ENCODE results near the gene ZWILCH. TPM values are rescaled to one million over a fixed set of nuclear protein-coding genes. Genes with fewer than 3 reads are reported as not detected.

Gene ZWILCH
- total and polyA plus RNA-seq, 9 of the 15 experiments (the other 6 are each of a cell fraction or from before 2014, with no cell fraction given): 32.8 to 94.2 (median 52.1) TPM

- TF ChIP-seq DLX4 (CRISPR knock-in tag; IDR thresholded peaks at IDR 0.05) (no peak), TEAD1 (CRISPR knock-in tag; IDR thresholded peaks at IDR 0.05) (no peak), ZNF124 (CRISPR knock-in tag; IDR thresholded peaks at IDR 0.05) (no peak), KDM4B (IDR thresholded peaks at IDR 0.05; ENCODE audit: borderline replicate concordance in 2 of 2, low read depth in 1 of 2) (peak in 1 of 2 experiments; percentile 75; a peak in 1 of 4 replicates), ZBTB49 (CRISPR knock-in tag; IDR thresholded peaks at IDR 0.05; ENCODE audit: borderline replicate concordance) (no peak), NKRF (IDR thresholded peaks at IDR 0.05; ENCODE audit: borderline replicate concordance) (peak; percentile 100), RBM39 (optimal IDR thresholded peaks at IDR 0.05; ENCODE audit: low read depth, low read length) (peak; percentile 59), RBM25 (IDR thresholded peaks at IDR 0.05; ENCODE audit: low read depth, low read length, severe bottlenecking) (peak; percentile 82), FOXP4 (CRISPR knock-in tag; IDR thresholded peaks at IDR 0.05; ENCODE audit: borderline replicate concordance) (no peak), TAF9B (IDR thresholded peaks at IDR 0.05; ENCODE audit: partially characterized antibody) (peak; percentile 99), GTF2A2 (tag; IDR thresholded peaks at IDR 0.05) (peak; percentile 96), POLR2B (IDR thresholded peaks at IDR 0.05; ENCODE audit: low read depth, partially characterized antibody) (peak; percentile 99), FOXM1 (IDR thresholded peaks at IDR 0.05; ENCODE audit: low read depth) (peak; percentile 75; the same call in 1 of the 2 replicates), FOXM1 (CRISPR knock-in tag; IDR thresholded peaks at IDR 0.05; ENCODE audit: low read depth) (no peak), TOE1 (IDR thresholded peaks at IDR 0.05; ENCODE audit: borderline replicate concordance) (peak; percentile 32), TOE1 (CRISPR knock-in tag; IDR thresholded peaks at IDR 0.05; ENCODE audit: borderline replicate concordance, low read depth) (no peak), RBBP5 (IDR thresholded peaks at IDR 0.05; ENCODE audit: borderline replicate concordance, insufficient read depth, low read length, poor library complexity, severe bottlenecking) (peak; percentile 71), MAZ (CRISPR knock-in tag; conservative IDR thresholded peaks at IDR 0.05 in 1 of 2, IDR thresholded peaks at IDR 0.05 in 1 of 2) (peak in 1 of 2 experiments; percentile 44; a peak in 1 of 4 replicates)
Measured at GRCh38 chr15:66504563-66505429, at the start of gene ZWILCH, which contains the start of gene RPL4 (continued).
